Measurements from ENCODE around the gene ALKAL2.

DNA sequence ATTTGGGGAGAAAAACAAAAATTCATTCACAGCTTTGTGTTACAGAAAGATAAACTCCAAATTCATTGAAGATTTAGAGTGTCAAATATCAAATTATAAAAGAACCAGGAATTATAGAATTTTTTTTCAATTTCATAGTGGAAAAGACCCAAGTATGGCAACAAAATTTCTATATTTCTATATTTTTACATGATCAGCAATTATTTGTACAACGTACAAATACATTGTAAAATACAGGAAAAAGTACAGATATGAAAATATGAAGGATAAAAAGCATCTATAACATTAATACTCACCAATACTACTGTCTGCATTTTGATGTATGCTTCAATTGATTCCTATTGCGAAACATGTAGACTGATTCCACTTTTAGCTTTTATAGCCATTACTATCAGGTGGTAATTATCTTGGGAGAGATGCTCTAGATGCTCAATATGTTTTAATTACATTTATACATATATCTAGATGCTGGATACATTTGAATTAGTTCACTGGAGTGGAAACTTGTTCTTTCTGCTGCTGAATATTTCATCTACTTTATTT lies 28.0 kb downstream of the ALKAL2 start:
- TF ChIP-seq ZBTB7A (IDR thresholded peaks at IDR 0.05; ENCODE audit: low read depth) (no peak), YY1 (IDR thresholded peaks at IDR 0.05; ENCODE audit: low read depth) (no peak), CEBPB (IDR thresholded peaks at IDR 0.05) (peak; percentile 41; the same call in 1 of the 2 replicates), RAD21 (IDR thresholded peaks at IDR 0.05; ENCODE audit: low read depth) (no peak), TAF1 (IDR thresholded peaks at IDR 0.05; ENCODE audit: low read depth) (no peak), EP300 (IDR thresholded peaks at IDR 0.05; ENCODE audit: borderline replicate concordance) (no peak), NFIC (IDR thresholded peaks at IDR 0.05) (no peak), TCF12 (IDR thresholded peaks at IDR 0.05; ENCODE audit: low read depth) (no peak)
- TF ChIP-seq, protein P1, sequence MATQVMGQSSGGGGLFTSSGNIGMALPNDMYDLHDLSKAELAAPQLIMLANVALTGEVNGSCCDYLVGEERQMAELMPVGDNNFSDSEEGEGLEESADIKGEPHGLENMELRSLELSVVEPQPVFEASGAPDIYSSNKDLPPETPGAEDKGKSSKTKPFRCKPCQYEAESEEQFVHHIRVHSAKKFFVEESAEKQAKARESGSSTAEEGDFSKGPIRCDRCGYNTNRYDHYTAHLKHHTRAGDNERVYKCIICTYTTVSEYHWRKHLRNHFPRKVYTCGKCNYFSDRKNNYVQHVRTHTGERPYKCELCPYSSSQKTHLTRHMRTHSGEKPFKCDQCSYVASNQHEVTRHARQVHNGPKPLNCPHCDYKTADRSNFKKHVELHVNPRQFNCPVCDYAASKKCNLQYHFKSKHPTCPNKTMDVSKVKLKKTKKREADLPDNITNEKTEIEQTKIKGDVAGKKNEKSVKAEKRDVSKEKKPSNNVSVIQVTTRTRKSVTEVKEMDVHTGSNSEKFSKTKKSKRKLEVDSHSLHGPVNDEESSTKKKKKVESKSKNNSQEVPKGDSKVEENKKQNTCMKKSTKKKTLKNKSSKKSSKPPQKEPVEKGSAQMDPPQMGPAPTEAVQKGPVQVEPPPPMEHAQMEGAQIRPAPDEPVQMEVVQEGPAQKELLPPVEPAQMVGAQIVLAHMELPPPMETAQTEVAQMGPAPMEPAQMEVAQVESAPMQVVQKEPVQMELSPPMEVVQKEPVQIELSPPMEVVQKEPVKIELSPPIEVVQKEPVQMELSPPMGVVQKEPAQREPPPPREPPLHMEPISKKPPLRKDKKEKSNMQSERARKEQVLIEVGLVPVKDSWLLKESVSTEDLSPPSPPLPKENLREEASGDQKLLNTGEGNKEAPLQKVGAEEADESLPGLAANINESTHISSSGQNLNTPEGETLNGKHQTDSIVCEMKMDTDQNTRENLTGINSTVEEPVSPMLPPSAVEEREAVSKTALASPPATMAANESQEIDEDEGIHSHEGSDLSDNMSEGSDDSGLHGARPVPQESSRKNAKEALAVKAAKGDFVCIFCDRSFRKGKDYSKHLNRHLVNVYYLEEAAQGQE (IDR thresholded peaks at IDR 0.05; ENCODE audit: low read depth) = no peak
- TF ChIP-seq, protein P2, sequence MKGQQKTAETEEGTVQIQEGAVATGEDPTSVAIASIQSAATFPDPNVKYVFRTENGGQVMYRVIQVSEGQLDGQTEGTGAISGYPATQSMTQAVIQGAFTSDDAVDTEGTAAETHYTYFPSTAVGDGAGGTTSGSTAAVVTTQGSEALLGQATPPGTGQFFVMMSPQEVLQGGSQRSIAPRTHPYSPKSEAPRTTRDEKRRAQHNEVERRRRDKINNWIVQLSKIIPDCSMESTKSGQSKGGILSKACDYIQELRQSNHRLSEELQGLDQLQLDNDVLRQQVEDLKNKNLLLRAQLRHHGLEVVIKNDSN (IDR thresholded peaks at IDR 0.05) = no peak

All from Ishikawa (cell line).